OCI-LY7 (cell line): ENCODE results near the gene COP1. TPM values are rescaled to one million over a fixed set of nuclear protein-coding genes. Genes with fewer than 3 reads are reported as not detected.

Experiments used
- BruUV-seq: library from RNA; stranded (reverse); fragments of 400-500 nt; replicated peaks from 2 replicates; lab custom pipeline; 2021; lab: Mats Ljungman, UMichigan
- CTCF ChIA-PET: fragments of 300-600 bp; sonication (Branson Sonifier 250); formaldehyde crosslinking; loops from one replicate; lab custom pipeline; 2022; ENCODE audit warnings: antibody characterized with exemption; ENCODE audit not compliant: unreplicated experiment; lab: Charles Lee
- POLR2A ChIA-PET: fragments of 300-600 bp; sonication (Branson Sonifier 250); formaldehyde crosslinking; loops from one replicate; lab custom pipeline; 2022; ENCODE audit warnings: antibody characterized with exemption; lab: Charles Lee
- DNase-seq: peaks from one replicate; pipeline ENCODE4 v3.0.0-alpha.2; 2015; ENCODE audit warnings: low spot score
- H2AFZ ChIP-seq: fragments of 200-600 bp; sonication (generic), shearing (Covaris generic); 2 replicates; pipeline ENCODE4 v1.6.1; 2014; ENCODE audit warnings: mild to moderate bottlenecking, antibody characterized with exemption, low read length, moderate library complexity
- H3K27ac ChIP-seq: fragments of 200-600 bp; sonication (generic); 2 replicates; pipeline ENCODE4 v1.5.1; 2014; ENCODE audit warnings: mixed run types, low read depth, mild to moderate bottlenecking, moderate library complexity, low read length, inconsistent platforms; ENCODE audit not compliant: poor library complexity, severe bottlenecking
- H3K36me3 ChIP-seq: fragments of 200-600 bp; sonication (generic); 2 replicates; pipeline ENCODE4 v1.6.1; 2014; ENCODE audit warnings: mild to moderate bottlenecking, antibody characterized with exemption, low read length, moderate library complexity, mixed read lengths; ENCODE audit not compliant: insufficient read depth
- H3K4me1 ChIP-seq: fragments of 200-600 bp; sonication (generic); 2 replicates; pipeline ENCODE4 v1.5.1; 2014; ENCODE audit warnings: mild to moderate bottlenecking, low read length; ENCODE audit not compliant: insufficient read depth, poor library complexity, severe bottlenecking
- H3K4me2 ChIP-seq: fragments of 200-600 bp; sonication (generic); 2 replicates; pipeline ENCODE4 v1.6.1; 2014; ENCODE audit warnings: mild to moderate bottlenecking, low read length
- H3K4me3 ChIP-seq: fragments of 200-600 bp; sonication (generic); 2 replicates; pipeline ENCODE4 v1.5.1; 2014; ENCODE audit warnings: mild to moderate bottlenecking, low read depth, low read length; ENCODE audit not compliant: poor library complexity, severe bottlenecking
- H3K79me2 ChIP-seq: fragments of 200-600 bp; sonication (generic); 2 replicates; pipeline ENCODE4 v1.6.1; 2016; ENCODE audit warnings: low read depth, mild to moderate bottlenecking, low read length, moderate library complexity, mixed read lengths; ENCODE audit not compliant: insufficient read depth
- H3K9me2 ChIP-seq: fragments of 200-600 bp; sonication (generic); 2 replicates; pipeline ENCODE4 v1.6.1; 2016; ENCODE audit warnings: mild to moderate bottlenecking, low read length, mixed read lengths; ENCODE audit not compliant: insufficient read depth
- H3K9me3 ChIP-seq: fragments of 200-600 bp; sonication (generic); 2 replicates; pipeline ENCODE4 v1.6.1; 2014; ENCODE audit warnings: mild to moderate bottlenecking, mixed run types, low read length, mixed read lengths
- H4K20me1 ChIP-seq: fragments of 200-600 bp; sonication (generic); 2 replicates; pipeline ENCODE4 v1.6.1; 2014; ENCODE audit warnings: mild to moderate bottlenecking, antibody characterized with exemption, low read length, moderate library complexity, mixed read lengths; ENCODE audit not compliant: insufficient read depth
- EZH2phosphoT487 ChIP-seq: fragments of 200-600 bp; sonication (generic); IDR thresholded peaks from 2 replicates; pipeline ENCODE4 v1.6.1; 2018; ENCODE audit warnings: low read depth, borderline replicate concordance, mild to moderate bottlenecking, mixed run types, antibody characterized with exemption, low read length, moderate library complexity, mixed read lengths
- intact Hi-C: fragments of 100-400 bp; cut with micrococcal nuclease; formaldehyde crosslinking; loops from one replicate; pipeline ENCODE4 v1.10.0; 2022; ENCODE audit not compliant: unreplicated experiment
- total RNA-seq, 2 experiments: library from RNA; depleted of rRNA in 1 of 2; stranded (reverse); fragments of >200 nt in 1 of 2; shearing (Covaris generic) in 1 of 2; gene quantifications; 2 replicates each; pipeline ENCODE4 v1.2.3, GENCODE V29; 2014 to 2022
- TF ChIP-seq, protein P1 (sequence below): fragments of 200-600 bp; sonication (generic); conservative IDR thresholded peaks from 2 replicates; pipeline ENCODE4 v1.5.1; 2014; ENCODE audit warnings: mild to moderate bottlenecking, antibody characterized with exemption, low read length, moderate library complexity, mixed read lengths

COP1 gene
- total RNA-seq, 2 experiments from 2014 or later = 75.2 to 76.9 TPM

- H3K9me3 ChIP-seq = peaks cover 25% of the 10 kb centered on the region; the same call in 1 of the 2 replicates
- CTCF ChIA-PET = no interaction called here
- H3K9me2 ChIP-seq = no peaks in the 10 kb centered on the region
- TF ChIP-seq, protein P1, sequence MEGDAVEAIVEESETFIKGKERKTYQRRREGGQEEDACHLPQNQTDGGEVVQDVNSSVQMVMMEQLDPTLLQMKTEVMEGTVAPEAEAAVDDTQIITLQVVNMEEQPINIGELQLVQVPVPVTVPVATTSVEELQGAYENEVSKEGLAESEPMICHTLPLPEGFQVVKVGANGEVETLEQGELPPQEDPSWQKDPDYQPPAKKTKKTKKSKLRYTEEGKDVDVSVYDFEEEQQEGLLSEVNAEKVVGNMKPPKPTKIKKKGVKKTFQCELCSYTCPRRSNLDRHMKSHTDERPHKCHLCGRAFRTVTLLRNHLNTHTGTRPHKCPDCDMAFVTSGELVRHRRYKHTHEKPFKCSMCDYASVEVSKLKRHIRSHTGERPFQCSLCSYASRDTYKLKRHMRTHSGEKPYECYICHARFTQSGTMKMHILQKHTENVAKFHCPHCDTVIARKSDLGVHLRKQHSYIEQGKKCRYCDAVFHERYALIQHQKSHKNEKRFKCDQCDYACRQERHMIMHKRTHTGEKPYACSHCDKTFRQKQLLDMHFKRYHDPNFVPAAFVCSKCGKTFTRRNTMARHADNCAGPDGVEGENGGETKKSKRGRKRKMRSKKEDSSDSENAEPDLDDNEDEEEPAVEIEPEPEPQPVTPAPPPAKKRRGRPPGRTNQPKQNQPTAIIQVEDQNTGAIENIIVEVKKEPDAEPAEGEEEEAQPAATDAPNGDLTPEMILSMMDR = no peak
- no peak for TF ChIP-seq EZH2phosphoT487
- no peak for DNase-seq
- BruUV-seq = no TSS peak
- H3K4me1 ChIP-seq = peaks cover 9% of the 10 kb centered on the region
- intact Hi-C loops = no loop called here
- no peak overlapping the region for H3K4me3 ChIP-seq
- no peak overlapping the region for H2AFZ ChIP-seq
- H3K27ac ChIP-seq = no peak overlapping the region
- H4K20me1 ChIP-seq = no peaks in the 10 kb centered on the region
- peaks cover 73% of the 10 kb centered on the region; the same call in 1 of the 2 replicates for H3K79me2 ChIP-seq
- H3K36me3 ChIP-seq = peaks cover 88% of the 10 kb centered on the region
- no peak overlapping the region for H3K4me2 ChIP-seq
- POLR2A ChIA-PET = interaction anchor here (0.7 kb wide), 1 partner anchor 933 kb away, joined by 4 read pairs; no protein-coding TSS in a partner anchor
These were observed 47.1 kb downstream of the COP1 start for GRCh38 chr1:176159993-176160392.

- peaks cover 5% of the 10 kb centered on the region for H3K4me1 ChIP-seq
- TF ChIP-seq EZH2phosphoT487 = no peak
- TF ChIP-seq, protein P1 = no peak
- intact Hi-C loops = no loop called here
- H3K9me2 ChIP-seq = no peaks in the 10 kb centered on the region
- H3K36me3 ChIP-seq = peaks cover 93% of the 10 kb centered on the region
- H3K4me2 ChIP-seq = no peak overlapping the region
- peak; percentile 16 for DNase-seq
- BruUV-seq = no TSS peak
- no peak overlapping the region for H2AFZ ChIP-seq
- H3K79me2 ChIP-seq = peaks cover 62% of the 10 kb centered on the region; the same call in 1 of the 2 replicates
- no peaks in the 10 kb centered on the region for H4K20me1 ChIP-seq
- H3K4me3 ChIP-seq = no peak overlapping the region
- CTCF ChIA-PET = no interaction called here
- POLR2A ChIA-PET = interaction anchor here (0.8 kb wide), 1 partner anchor 18 kb away, joined by 3 read pairs; no protein-coding TSS in a partner anchor
- no peak overlapping the region for H3K27ac ChIP-seq
- H3K9me3 ChIP-seq = peaks cover 25% of the 10 kb centered on the region; the same call in 1 of the 2 replicates
These were observed 49.1 kb downstream of the COP1 start for GRCh38 chr1:176157995-176158394.
